ENCODE measurements around the gene HDAC4. TPM values are rescaled to one million over a fixed set of nuclear protein-coding genes. Genes with fewer than 3 reads are reported as not detected.

The HDAC4 gene
- total RNA-seq, 1 experiment from 2014 or later = 44.4 TPM

GRCh38 chr2:239003624-239004273 lies 397.1 kb downstream of the HDAC4 start (continued):
- TF ChIP-seq CTCF (IDR thresholded peaks at IDR 0.05) (no peak), TEAD1 (CRISPR knock-in tag; IDR thresholded peaks at IDR 0.05) (no peak), ZNF232 (CRISPR knock-in tag; IDR thresholded peaks at IDR 0.05) (no peak), GTF2I (CRISPR knock-in tag; conservative IDR thresholded peaks at IDR 0.05) (no peak)

- no peak for ATAC-seq
- no peak for DNase-seq (ENCODE audit: low spot score)
- ChIA-PET CTCF (no interaction called here), POLR2A (no interaction called here)
- Mint-ChIP-seq H3K27ac (no peak overlapping the region), H3K9me3 (peaks cover 12% of the 10 kb centered on the region; the same call in 1 of the 2 replicates), H3K36me3 (no peaks in the 10 kb centered on the region), H3K4me3 (no peak overlapping the region), H3K27me3 (ENCODE audit: low read depth) (no peaks in the 10 kb centered on the region), H3K4me1 (no peaks in the 10 kb centered on the region)
- TF ChIP-seq ZNF232 (CRISPR knock-in tag; IDR thresholded peaks at IDR 0.05) (no peak), ZBTB21 (CRISPR knock-in tag; IDR thresholded peaks at IDR 0.05; ENCODE audit: borderline replicate concordance) (no peak), ATF6 (CRISPR knock-in tag; IDR thresholded peaks at IDR 0.05) (no peak), MXD4 (CRISPR knock-in tag; IDR thresholded peaks at IDR 0.05; ENCODE audit: borderline replicate concordance) (no peak), ETV6 (CRISPR knock-in tag; IDR thresholded peaks at IDR 0.05) (no peak), SP1 (CRISPR knock-in tag; conservative IDR thresholded peaks at IDR 0.05) (no peak), HMGXB4 (CRISPR knock-in tag; IDR thresholded peaks at IDR 0.05) (no peak)
These were observed 397.7 kb downstream of the HDAC4 start for GRCh38 chr2:239002954-239003623.

- ATAC-seq = no peak
- ChIA-PET POLR2A (no interaction called here), CTCF (no interaction called here)
- Mint-ChIP-seq H3K27ac (no peak overlapping the region), H3K4me1 (no peaks in the 10 kb centered on the region), H3K9me3 (peaks cover 12% of the 10 kb centered on the region; the same call in 1 of the 2 replicates), H3K27me3 (ENCODE audit: low read depth) (no peaks in the 10 kb centered on the region), H3K4me3 (no peak overlapping the region), H3K36me3 (no peaks in the 10 kb centered on the region)
- DNase-seq (ENCODE audit: low spot score) = no peak
- TF ChIP-seq CREM (CRISPR knock-in tag; IDR thresholded peaks at IDR 0.05) = no peak
- TF ChIP-seq GABPB1 (CRISPR knock-in tag; IDR thresholded peaks at IDR 0.05) = no peak
- no peak for TF ChIP-seq E2F4 (CRISPR knock-in tag; IDR thresholded peaks at IDR 0.05; ENCODE audit: borderline replicate concordance, low read depth)
- TF ChIP-seq ZSCAN18 (CRISPR knock-in tag; IDR thresholded peaks at IDR 0.05) = no peak
- TF ChIP-seq ZNF396 (CRISPR knock-in tag; IDR thresholded peaks at IDR 0.05; ENCODE audit: borderline replicate concordance) = no peak
- no peak for TF ChIP-seq KAT7 (CRISPR knock-in tag; IDR thresholded peaks at IDR 0.05; ENCODE audit: borderline replicate concordance)
- TF ChIP-seq MYBL2 (CRISPR knock-in tag; IDR thresholded peaks at IDR 0.05) = no peak
- TF ChIP-seq USF1 (CRISPR knock-in tag; IDR thresholded peaks at IDR 0.05) = no peak
- no peak for TF ChIP-seq NFE2L1 (CRISPR knock-in tag; IDR thresholded peaks at IDR 0.05)
- no peak for TF ChIP-seq TEAD1 (CRISPR knock-in tag; IDR thresholded peaks at IDR 0.05)
- TF ChIP-seq AR (CRISPR knock-in tag; IDR thresholded peaks at IDR 0.05) = no peak
- no peak for TF ChIP-seq ZNF219 (CRISPR knock-in tag; IDR thresholded peaks at IDR 0.05; ENCODE audit: borderline replicate concordance)
These were observed 398.2 kb downstream of the HDAC4 start for GRCh38 chr2:239002591-239002953.

Data from WTC11 (cell line).